AG08396 (cell line): ENCODE data around the gene ASCL5.

ENCODE experiments used
- DNase-seq: peaks from one replicate; pipeline ENCODE4 v3.0.0; 2012; ENCODE audit warnings: low spot score, mixed read lengths

Gene ASCL5

GRCh38 chr1:201136355-201137023 is 9.5 kb upstream of the ASCL5 start:
- DNase-seq, result no peak

- no peak for DNase-seq
These were observed 7.4 kb upstream of the ASCL5 start for GRCh38 chr1:201134405-201134804.

- no peak for DNase-seq
These were observed 4.4 kb upstream of the ASCL5 start for GRCh38 chr1:201131398-201131797.

- no peak for DNase-seq
These were observed 2.0 kb upstream of the ASCL5 start for GRCh38 chr1:201128962-201129361.

GRCh38 chr1:201128476-201128875 is 1.5 kb upstream of the ASCL5 start:
- DNase-seq, result no peak

- DNase-seq, result peak; percentile 42
These were observed 921 bp upstream of the ASCL5 start for GRCh38 chr1:201127755-201128455.

- no peak for DNase-seq
These were observed 537 bp downstream of the ASCL5 start for GRCh38 chr1:201126463-201126831.

GRCh38 chr1:201125800-201126199 is 1.2 kb downstream of the ASCL5 start:
- DNase-seq, result no peak

- DNase-seq, result no peak
These were observed 2.0 kb downstream of the ASCL5 start for GRCh38 chr1:201125019-201125418.

GRCh38 chr1:201123866-201124265 is 3.1 kb downstream of the ASCL5 start:
- no peak for DNase-seq

- DNase-seq, result no peak
These were observed 4.5 kb downstream of the ASCL5 start for GRCh38 chr1:201122321-201122957.

GRCh38 chr1:201119206-201120197 is 7.5 kb downstream of the ASCL5 start:
- DNase-seq, result peak; percentile 63

GRCh38 chr1:201116091-201116490 is 10.9 kb downstream of the ASCL5 start:
- DNase-seq, result no peak

GRCh38 chr1:201115390-201115937 is 11.5 kb downstream of the ASCL5 start:
- no peak for DNase-seq

- DNase-seq, result peak; percentile 96
These were observed 12.5 kb downstream of the ASCL5 start for GRCh38 chr1:201114245-201115131.

GRCh38 chr1:201113451-201114244 is 13.3 kb downstream of the ASCL5 start:
- no peak for DNase-seq

- no peak for DNase-seq
These were observed 14.1 kb downstream of the ASCL5 start for GRCh38 chr1:201112926-201113325.

GRCh38 chr1:201112173-201112731 is 14.7 kb downstream of the ASCL5 start, which contains the start of gene CACNA1S:
TSS of gene CACNA1S (minus strand) at chr1:201112426. CDS start at chr1:201112339, 87 bp downstream.
- DNase-seq, result no peak

GRCh38 chr1:201111672-201112071 is 15.3 kb downstream of the ASCL5 start:
- no peak for DNase-seq
